Activated T-cell treated with anti-CD3 and anti-CD28 coated beads, Interleukin-2, amount 50 U/mL, for 72 hours (primary cell): Measurements from ENCODE around the gene CD28. TPM values are rescaled to one million over a fixed set of nuclear protein-coding genes. Genes with fewer than 3 reads are reported as not detected.

ENCODE experiments used
- ATAC-seq, 2 donors: fragments of 150-1000 bp; cut with Tn5 transposase; replicated peaks in 1 of 2; 2 replicates each; pipeline ENCODE4 v1.10.0; 2021; ENCODE audit warnings: moderate library complexity in 2 of 2, mild to moderate bottlenecking in 1 of 2
- DNase-seq, 2 donors: peaks; one replicate each; pipeline ENCODE4 v3.0.0; 2021 to 2022; ENCODE audit warnings: mixed read lengths in 1 of 2
- H3K27ac Mint-ChIP-seq: one replicate; pipeline ENCODE4 v1.8.0; 2022; ENCODE audit warnings: mild to moderate bottlenecking, moderate library complexity, mixed read lengths
- H3K27me3 Mint-ChIP-seq: one replicate; pipeline ENCODE4 v1.8.0; 2022; ENCODE audit warnings: low read depth, mixed read lengths
- H3K36me3 Mint-ChIP-seq, 2 donors: one replicate each; pipeline ENCODE4 v1.8.0; 2022; ENCODE audit warnings: mixed read lengths in 2 of 2, mild to moderate bottlenecking in 1 of 2; ENCODE audit not compliant: insufficient read depth in 2 of 2
- H3K4me1 Mint-ChIP-seq: one replicate; pipeline ENCODE4 v1.8.0; 2022; ENCODE audit warnings: low read depth, mixed read lengths
- H3K4me3 Mint-ChIP-seq, 2 donors: one replicate each; pipeline ENCODE4 v1.8.0; 2022; ENCODE audit warnings: mild to moderate bottlenecking in 2 of 2, mixed read lengths in 2 of 2, moderate library complexity in 2 of 2
- H3K9me3 Mint-ChIP-seq, 2 donors: one replicate each; pipeline ENCODE4 v1.8.0; 2022; ENCODE audit warnings: mixed read lengths in 2 of 2
- total RNA-seq, 2 donors: library from RNA; stranded (reverse); gene quantifications; one replicate each; pipeline ENCODE4 v1.2.3, GENCODE V29; 2022

Gene CD28
- total RNA-seq, 2 donors from 2014 or later: 177 to 206 TPM

GRCh38 chr2:203786549-203787351, 80.3 kb downstream of the CD28 start:
- Mint-ChIP-seq H3K27me3 (no peaks in the 10 kb centered on the region), H3K4me1 (peaks cover 53% of the 10 kb centered on the region)

GRCh38 chr2:203787979-203788378, 81.5 kb downstream of the CD28 start:
- Mint-ChIP-seq H3K27ac (no peak overlapping the region), H3K4me1 (peaks cover 43% of the 10 kb centered on the region), H3K9me3 (no peaks in the 10 kb centered on the region), H3K4me3 (no peak overlapping the region), H3K27me3 (no peaks in the 10 kb centered on the region), H3K36me3 (peaks cover 0 to 2% of the 10 kb centered on the region in 2 donors)
- DNase-seq: no peak
- no peak for ATAC-seq

More at GRCh38 chr2:203786549-203787351, 80.3 kb downstream of the CD28 start:
- Mint-ChIP-seq H3K27ac (no peak overlapping the region), H3K4me3 (no peak overlapping the region), H3K9me3 (no peaks in the 10 kb centered on the region), H3K36me3 (peaks cover 0 to 2% of the 10 kb centered on the region in 2 donors)
- ATAC-seq: no peak
- no peak for DNase-seq

Other genes starting within 250 kb of the CD28 start
- gene RAPH1, start 171.3 kb upstream of the CD28 start, total RNA-seq: 1 to 10 TPM; 3.7 to 6.0 TPM
- 100 to 1,000 TPM; 132 to 254 TPM for gene CTLA4, start 161.1 kb downstream of the CD28 start, total RNA-seq
- 100 to 1,000 TPM; 145 to 196 TPM for gene ICOS, start 230.1 kb downstream of the CD28 start, total RNA-seq